HepG2 (cell line): ENCODE data around the gene MSANTD1. TPM values are rescaled to one million over a fixed set of nuclear protein-coding genes. Genes with fewer than 3 reads are reported as not detected.

Source experiments
- ATAC-seq: fragments of 200-7000 bp; cut with Tn5 transposase; 3 replicates; pipeline ENCODE4 v1.9.1; 2020; ENCODE audit warnings: mild to moderate bottlenecking, moderate library complexity
- BruUV-seq: library from RNA; stranded (reverse); fragments of 400-500 nt; replicated peaks from 2 replicates; lab custom pipeline; 2021; lab: Mats Ljungman, UMichigan
- CTCF ChIA-PET: fragments of 300-600 bp; formaldehyde crosslinking; extraction: SDS; loops from one replicate; lab custom pipeline; 2021; ENCODE audit warnings: low total read pairs, inconsistent platforms, low intra/inter-chr PET ratio; lab: Yijun Ruan, JAX
- POLR2A ChIA-PET: fragments of 350-600 bp; sonication (Branson Sonifier 250); formaldehyde crosslinking; loops from one replicate; lab custom pipeline; 2020; ENCODE audit warnings: antibody characterized with exemption, inconsistent platforms; lab: Yijun Ruan, JAX
- DNase-seq: peaks from one replicate; pipeline ENCODE4 v3.0.0-alpha.2; 2015; ENCODE audit warnings: low spot score
- FAIRE-seq: peaks from 3 replicates; lab custom pipeline; 2011; peaks lifted over from hg19 to GRCh38; lab: Jason Lieb, UNC
- H2AFZ ChIP-seq: one replicate; pipeline ENCODE4 v1.6.1; 2011; ENCODE audit warnings: low read length, inconsistent platforms
- H3K27ac ChIP-seq: fragments of 300-600 bp; 3 replicates; pipeline ENCODE4 v1.8.0; 2011; ENCODE audit warnings: mixed run types, mild to moderate bottlenecking, mixed read lengths, low read length, inconsistent platforms; ENCODE audit not compliant: insufficient read depth; ENCODE audit errors: extremely low read length
- H3K27me3 ChIP-seq, 2 experiments: fragments of 200-600 bp in 1 of 2; 2 replicates in 1 of 2; 3 replicates in 1 of 2; pipeline versions ENCODE4 v1.6.0 to v1.8.0; 2011; ENCODE audit warnings: low read length in 2 of 2, mild to moderate bottlenecking in 2 of 2, moderate library complexity in 2 of 2, inconsistent platforms in 1 of 2; ENCODE audit not compliant: insufficient read depth in 2 of 2, control insufficient read depth in 1 of 2
- H3K36me3 ChIP-seq, 2 experiments: fragments of 200-600 bp in 1 of 2; replicated peaks in 1 of 2; 2 replicates in 1 of 2; 3 replicates in 1 of 2; pipeline versions ENCODE4 v1.5.1 to v1.8.0; 2011; ENCODE audit warnings: low read length in 2 of 2, inconsistent platforms in 1 of 2; ENCODE audit not compliant: insufficient read depth in 2 of 2, control insufficient read depth in 1 of 2
- H3K4me1 ChIP-seq: 2 replicates; pipeline ENCODE4 v1.5.1; 2012; ENCODE audit warnings: low read length, inconsistent platforms; ENCODE audit not compliant: insufficient read depth
- H3K4me2 ChIP-seq: 2 replicates; pipeline ENCODE4 v1.6.0; 2011; ENCODE audit warnings: low read depth, low read length, inconsistent platforms
- H3K4me3 ChIP-seq, 3 experiments: fragments of 200-600 bp in 1 of 3; sonication (generic), shearing (Covaris generic) in 1 of 3; replicated peaks in 1 of 3; 2 replicates each; pipeline ENCODE4 v1.5.1; 2011 to 2016; ENCODE audit warnings: low read length in 3 of 3, inconsistent platforms in 2 of 3, low read depth in 2 of 3, mild to moderate bottlenecking in 2 of 3, control low read depth in 1 of 3, mixed read lengths in 1 of 3; ENCODE audit not compliant: insufficient read depth in 1 of 3
- H3K79me2 ChIP-seq: one replicate; pipeline ENCODE4 v1.6.1; 2011; ENCODE audit warnings: low read length, inconsistent platforms; ENCODE audit not compliant: insufficient read depth
- H3K9ac ChIP-seq: 2 replicates; pipeline ENCODE4 v1.6.0; 2011; ENCODE audit warnings: mild to moderate bottlenecking, low read depth, low read length, inconsistent platforms; ENCODE audit not compliant: insufficient read depth
- H3K9me3 ChIP-seq: 2 replicates; pipeline ENCODE4 v1.5.1; 2012; ENCODE audit warnings: mild to moderate bottlenecking, low read length
- H4K20me1 ChIP-seq: 2 replicates; pipeline ENCODE4 v1.6.0; 2011; ENCODE audit warnings: inconsistent platforms, mild to moderate bottlenecking, low read length, moderate library complexity; ENCODE audit not compliant: insufficient read depth
- ATAD3A ChIP-seq: sonication (generic); formaldehyde crosslinking; IDR thresholded peaks from 2 replicates; pipeline ENCODE4 v1.4.0; 2020; ENCODE audit warnings: missing genetic modification reagents
- E2F2 ChIP-seq: sonication (generic); formaldehyde crosslinking; IDR thresholded peaks from 2 replicates; pipeline ENCODE4 v1.4.0; 2020; ENCODE audit warnings: missing genetic modification reagents, borderline replicate concordance
- GTF3A ChIP-seq: sonication (generic); formaldehyde crosslinking; conservative IDR thresholded peaks from 2 replicates; pipeline ENCODE4 v1.4.0; 2020; ENCODE audit warnings: mild to moderate bottlenecking, missing genetic modification reagents
- JUND ChIP-seq: sonication (generic); formaldehyde crosslinking; IDR thresholded peaks from 2 replicates; pipeline ENCODE4 v1.8.0; 2022; ENCODE audit warnings: mild to moderate bottlenecking, missing genetic modification reagents
- KDM3A ChIP-seq: IDR thresholded peaks from 2 replicates; pipeline ENCODE4 v1.6.1; 2018; ENCODE audit warnings: low read depth, missing compliant biosample characterization
- SRSF1 ChIP-seq: fragments of 200-400 bp; formaldehyde crosslinking; optimal IDR thresholded peaks from 2 replicates; pipeline ENCODE3; 2017; ENCODE audit warnings: mild to moderate bottlenecking, low read depth, low read length, moderate library complexity
- TCF12 ChIP-seq, 2 experiments: fragments of 450-650 bp in 1 of 2; sonication (generic) in 1 of 2; formaldehyde crosslinking in 1 of 2; IDR thresholded peaks; 2 replicates each; pipeline versions ENCODE4 v1.6.1 to v1.8.0; 2017 to 2022; ENCODE audit warnings: antibody characterized with exemption in 1 of 2, mild to moderate bottlenecking in 1 of 2, missing genetic modification reagents in 1 of 2, moderate library complexity in 1 of 2
- ZNF263 ChIP-seq: sonication (generic); formaldehyde crosslinking; IDR thresholded peaks from 2 replicates; pipeline ENCODE4 v1.4.0; 2020; ENCODE audit warnings: missing genetic modification reagents
- ZNF362 ChIP-seq: sonication (generic); formaldehyde crosslinking; IDR thresholded peaks from 2 replicates; pipeline ENCODE4 v1.4.0; 2020; ENCODE audit warnings: missing genetic modification reagents, mild to moderate bottlenecking, borderline replicate concordance
- ZNF549 ChIP-seq: sonication (generic); formaldehyde crosslinking; IDR thresholded peaks from 2 replicates; pipeline ENCODE4 v1.5.0; 2020; ENCODE audit warnings: missing genetic modification reagents
- ZSCAN21 ChIP-seq: sonication (generic); formaldehyde crosslinking; IDR thresholded peaks from 2 replicates; pipeline ENCODE4 v1.8.0; 2022; ENCODE audit warnings: mild to moderate bottlenecking, missing genetic modification reagents, moderate library complexity, borderline replicate concordance
- WGBS: methylation state at CpG from one replicate; pipeline ENCODE4 v1.1.6; 2017; ENCODE audit warnings: low lambda C conversion rate; 5-methylcytosine and 5-hydroxymethylcytosine counted together
- in situ Hi-C: cut with HindIII; loops from 2 replicates; pipeline ENCODE4 v1.10.0; 2017; ENCODE audit warnings: low pct_unique_long_range_greater_than_20kb; ENCODE audit not compliant: extremely low pct_ligation_motif_present
- intact Hi-C: fragments of 100-400 bp; cut with micrococcal nuclease; formaldehyde crosslinking; loops from one replicate; pipeline ENCODE4 v1.10.0; 2022; ENCODE audit not compliant: unreplicated experiment
- polyA plus RNA-seq, 8 experiments: library from polyadenylated mRNA; depleted of rRNA in 3 of 8; stranded (reverse) in 7 of 8; unstranded in 1 of 8; fragments of >200 nt; fragmentation: Illumina TruSeq in 4 of 8; extraction: Trizol in 4 of 8; gene quantifications; 2 replicates each; pipeline versions ENCODE4 v1.2.1 to v1.2.3, GENCODE V29; 2011 to 2016; ENCODE audit warnings: low read depth in 4 of 8, missing spikeins in 1 of 8, mixed read lengths in 1 of 8; ENCODE audit not compliant: insufficient read depth in 1 of 8
- total RNA-seq, 5 experiments: library from RNA; depleted of rRNA; stranded (reverse); fragments of >200 nt; fragmentation: Illumina TruSeq; extraction: Trizol; gene quantifications; 2 replicates each; pipeline ENCODE4 v1.2.3, GENCODE V29; 2016; ENCODE audit warnings: low read depth in 1 of 5
- TF ChIP-seq, protein P1 (sequence below): sonication (generic); formaldehyde crosslinking; IDR thresholded peaks from 2 replicates; pipeline ENCODE4 v1.4.0; 2020; ENCODE audit warnings: missing genetic modification reagents
- TF ChIP-seq, protein P2 (sequence below): sonication (generic); formaldehyde crosslinking; IDR thresholded peaks from 2 replicates; pipeline ENCODE4 v1.4.0; 2020; ENCODE audit warnings: missing genetic modification reagents
- TF ChIP-seq, protein P3 (sequence below): sonication (generic); formaldehyde crosslinking; conservative IDR thresholded peaks from 2 replicates; pipeline ENCODE4 v1.8.0; 2022; ENCODE audit warnings: missing genetic modification reagents

Gene MSANTD1
- total and polyA plus RNA-seq, 2 of the 13 experiments (the other 11 are each of a cell fraction or from before 2014, with no cell fraction given): 0.22 to 0.40 TPM

GRCh38 chr4:3252831-3253641, 4.1 kb downstream of the MSANTD1 start:
- Histone ChIP-seq H3K4me3 (no peak overlapping the region), H4K20me1 (no peaks in the 10 kb centered on the region), H3K9ac (no peak overlapping the region), H3K36me3 (no peaks in the 10 kb centered on the region), H3K4me2 (no peak overlapping the region), H2AFZ (no peak overlapping the region), H3K27me3 (no peaks in the 10 kb centered on the region), H3K4me1 (peaks cover 23% of the 10 kb centered on the region), H3K9me3 (no peaks in the 10 kb centered on the region), H3K27ac (no peak overlapping the region), H3K79me2 (no peaks in the 10 kb centered on the region)
- no TSS peak for BruUV-seq
- POLR2A ChIA-PET: no interaction called here
- no peak for ATAC-seq
- FAIRE-seq: no peak
- no peak for DNase-seq
- intact Hi-C loops (no loop called here), in situ Hi-C loops (no loop called here)
- CTCF ChIA-PET: no interaction called here
- TF ChIP-seq, protein P1, sequence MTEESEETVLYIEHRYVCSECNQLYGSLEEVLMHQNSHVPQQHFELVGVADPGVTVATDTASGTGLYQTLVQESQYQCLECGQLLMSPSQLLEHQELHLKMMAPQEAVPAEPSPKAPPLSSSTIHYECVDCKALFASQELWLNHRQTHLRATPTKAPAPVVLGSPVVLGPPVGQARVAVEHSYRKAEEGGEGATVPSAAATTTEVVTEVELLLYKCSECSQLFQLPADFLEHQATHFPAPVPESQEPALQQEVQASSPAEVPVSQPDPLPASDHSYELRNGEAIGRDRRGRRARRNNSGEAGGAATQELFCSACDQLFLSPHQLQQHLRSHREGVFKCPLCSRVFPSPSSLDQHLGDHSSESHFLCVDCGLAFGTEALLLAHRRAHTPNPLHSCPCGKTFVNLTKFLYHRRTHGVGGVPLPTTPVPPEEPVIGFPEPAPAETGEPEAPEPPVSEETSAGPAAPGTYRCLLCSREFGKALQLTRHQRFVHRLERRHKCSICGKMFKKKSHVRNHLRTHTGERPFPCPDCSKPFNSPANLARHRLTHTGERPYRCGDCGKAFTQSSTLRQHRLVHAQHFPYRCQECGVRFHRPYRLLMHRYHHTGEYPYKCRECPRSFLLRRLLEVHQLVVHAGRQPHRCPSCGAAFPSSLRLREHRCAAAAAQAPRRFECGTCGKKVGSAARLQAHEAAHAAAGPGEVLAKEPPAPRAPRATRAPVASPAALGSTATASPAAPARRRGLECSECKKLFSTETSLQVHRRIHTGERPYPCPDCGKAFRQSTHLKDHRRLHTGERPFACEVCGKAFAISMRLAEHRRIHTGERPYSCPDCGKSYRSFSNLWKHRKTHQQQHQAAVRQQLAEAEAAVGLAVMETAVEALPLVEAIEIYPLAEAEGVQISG (CRISPR knock-in tag): no peak
- no peak for TF ChIP-seq TCF12 (IDR thresholded peaks at IDR 0.05)
- no peak for TF ChIP-seq TCF12 (CRISPR knock-in tag; IDR thresholded peaks at IDR 0.05)
- no peak for TF ChIP-seq GTF3A (CRISPR knock-in tag)
- TF ChIP-seq ZNF263 (CRISPR knock-in tag): no peak
- TF ChIP-seq JUND (CRISPR knock-in tag): no peak
- no peak for TF ChIP-seq SRSF1
- no peak for TF ChIP-seq E2F2 (CRISPR knock-in tag)
- TF ChIP-seq, protein P2, sequence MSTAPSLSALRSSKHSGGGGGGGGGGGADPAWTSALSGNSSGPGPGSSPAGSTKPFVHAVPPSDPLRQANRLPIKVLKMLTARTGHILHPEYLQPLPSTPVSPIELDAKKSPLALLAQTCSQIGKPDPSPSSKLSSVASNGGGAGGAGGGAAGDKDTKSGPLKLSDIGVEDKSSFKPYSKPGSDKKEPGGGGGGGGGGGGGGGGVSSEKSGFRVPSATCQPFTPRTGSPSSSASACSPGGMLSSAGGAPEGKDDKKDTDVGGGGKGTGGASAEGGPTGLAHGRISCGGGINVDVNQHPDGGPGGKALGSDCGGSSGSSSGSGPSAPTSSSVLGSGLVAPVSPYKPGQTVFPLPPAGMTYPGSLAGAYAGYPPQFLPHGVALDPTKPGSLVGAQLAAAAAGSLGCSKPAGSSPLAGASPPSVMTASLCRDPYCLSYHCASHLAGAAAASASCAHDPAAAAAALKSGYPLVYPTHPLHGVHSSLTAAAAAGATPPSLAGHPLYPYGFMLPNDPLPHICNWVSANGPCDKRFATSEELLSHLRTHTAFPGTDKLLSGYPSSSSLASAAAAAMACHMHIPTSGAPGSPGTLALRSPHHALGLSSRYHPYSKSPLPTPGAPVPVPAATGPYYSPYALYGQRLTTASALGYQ (CRISPR knock-in tag): no peak
- TF ChIP-seq, protein P3, sequence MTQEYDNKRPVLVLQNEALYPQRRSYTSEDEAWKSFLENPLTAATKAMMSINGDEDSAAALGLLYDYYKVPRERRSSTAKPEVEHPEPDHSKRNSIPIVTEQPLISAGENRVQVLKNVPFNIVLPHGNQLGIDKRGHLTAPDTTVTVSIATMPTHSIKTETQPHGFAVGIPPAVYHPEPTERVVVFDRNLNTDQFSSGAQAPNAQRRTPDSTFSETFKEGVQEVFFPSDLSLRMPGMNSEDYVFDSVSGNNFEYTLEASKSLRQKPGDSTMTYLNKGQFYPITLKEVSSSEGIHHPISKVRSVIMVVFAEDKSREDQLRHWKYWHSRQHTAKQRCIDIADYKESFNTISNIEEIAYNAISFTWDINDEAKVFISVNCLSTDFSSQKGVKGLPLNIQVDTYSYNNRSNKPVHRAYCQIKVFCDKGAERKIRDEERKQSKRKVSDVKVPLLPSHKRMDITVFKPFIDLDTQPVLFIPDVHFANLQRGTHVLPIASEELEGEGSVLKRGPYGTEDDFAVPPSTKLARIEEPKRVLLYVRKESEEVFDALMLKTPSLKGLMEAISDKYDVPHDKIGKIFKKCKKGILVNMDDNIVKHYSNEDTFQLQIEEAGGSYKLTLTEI (CRISPR knock-in tag): no peak
- no peak for TF ChIP-seq ZNF549
- no peak for TF ChIP-seq ZNF362
- no peak for TF ChIP-seq ATAD3A (CRISPR knock-in tag)
- TF ChIP-seq ZSCAN21 (CRISPR knock-in tag): no peak
- no peak for TF ChIP-seq KDM3A
- 84% methylated on average over 35 of the region's 38 CpGs for WGBS
